Measurements from ENCODE around the gene KCTD20. TPM values are rescaled to one million over a fixed set of nuclear protein-coding genes. Genes with fewer than 3 reads are reported as not detected.

KCTD20 gene
- total and polyA plus RNA-seq, 2 donors from 2014 or later: 11.5 to 35.6 TPM

- no peak for TF ChIP-seq CTCF (IDR thresholded peaks at IDR 0.05; ENCODE audit: borderline replicate concordance, extremely low read depth, insufficient read depth)
- no peak overlapping the region for H3K4me3 ChIP-seq (ENCODE audit: low read length in 3 of 3)
- no peak overlapping the region for H3K27ac ChIP-seq (ENCODE audit: low read depth in 2 of 2, low read length in 2 of 2)
- no peaks in the 10 kb centered on the region for H3K36me3 ChIP-seq (ENCODE audit: control insufficient read depth in 2 of 3, insufficient read depth in 3 of 3, low read length in 3 of 3)
- intact Hi-C loops (cut with DNase I): no loop called here
- H3K9ac ChIP-seq (ENCODE audit: low read length in 3 of 3): no peak overlapping the region
- no peaks in the 10 kb centered on the region for H3K9me3 ChIP-seq (ENCODE audit: control insufficient read depth in 2 of 3, insufficient read depth in 1 of 3, low read length in 3 of 3)
- H3K4me1 ChIP-seq (ENCODE audit: control insufficient read depth in 2 of 3, insufficient read depth in 2 of 3, low read depth in 1 of 3, low read length in 3 of 3): peaks cover 0 to 6% (median 2%) of the 10 kb centered on the region in 3 donors
- DNase-seq (no peak), FAIRE-seq (no peak)
- no peaks in the 10 kb centered on the region for H3K27me3 ChIP-seq (ENCODE audit: control insufficient read depth, insufficient read depth, low read length)
These were observed 12.8 kb downstream of the KCTD20 start for GRCh38 chr6:36455486-36456027.

GRCh38 chr6:36459501-36459900 lies 16.7 kb downstream of the KCTD20 start:
- intact Hi-C loops (cut with DNase I): no loop called here
- Histone ChIP-seq H3K9ac (ENCODE audit: low read length in 3 of 3) (no peak overlapping the region), H3K36me3 (ENCODE audit: control insufficient read depth in 2 of 3, insufficient read depth in 3 of 3, low read length in 3 of 3) (no peaks in the 10 kb centered on the region), H3K27ac (ENCODE audit: low read depth in 2 of 2, low read length in 2 of 2) (no peak overlapping the region), H3K9me3 (ENCODE audit: control insufficient read depth in 2 of 3, insufficient read depth in 1 of 3, low read length in 3 of 3) (no peaks in the 10 kb centered on the region), H3K27me3 (ENCODE audit: control insufficient read depth, insufficient read depth, low read length) (no peaks in the 10 kb centered on the region), H3K4me3 (ENCODE audit: low read length in 3 of 3) (no peak overlapping the region), H3K4me1 (ENCODE audit: control insufficient read depth in 2 of 3, insufficient read depth in 2 of 3, low read depth in 1 of 3, low read length in 3 of 3) (peaks cover 0 to 11% (median 2%) of the 10 kb centered on the region in 3 donors)
- no peak for TF ChIP-seq CTCF (IDR thresholded peaks at IDR 0.05; ENCODE audit: borderline replicate concordance, extremely low read depth, insufficient read depth)
- no peak for FAIRE-seq
- peak in 2 of 5 donors; percentile 38 to 41 for DNase-seq

GRCh38 chr6:36460916-36461315 lies 18.1 kb downstream of the KCTD20 start:
- no peaks in the 10 kb centered on the region for H3K27me3 ChIP-seq (ENCODE audit: control insufficient read depth, insufficient read depth, low read length)
- no peak for TF ChIP-seq CTCF (IDR thresholded peaks at IDR 0.05; ENCODE audit: borderline replicate concordance, extremely low read depth, insufficient read depth)

GRCh38 chr6:36461646-36462045 lies 18.8 kb downstream of the KCTD20 start:
- Histone ChIP-seq H3K4me1 (ENCODE audit: control insufficient read depth in 2 of 3, insufficient read depth in 2 of 3, low read depth in 1 of 3, low read length in 3 of 3) (peaks cover 0 to 11% (median 2%) of the 10 kb centered on the region in 3 donors), H3K27ac (ENCODE audit: low read depth in 2 of 2, low read length in 2 of 2) (no peak overlapping the region), H3K4me3 (ENCODE audit: low read length in 3 of 3) (no peak overlapping the region), H3K27me3 (ENCODE audit: control insufficient read depth, insufficient read depth, low read length) (no peaks in the 10 kb centered on the region), H3K9ac (ENCODE audit: low read length in 3 of 3) (no peak overlapping the region), H3K36me3 (ENCODE audit: control insufficient read depth in 2 of 3, insufficient read depth in 3 of 3, low read length in 3 of 3) (no peaks in the 10 kb centered on the region), H3K9me3 (ENCODE audit: control insufficient read depth in 2 of 3, insufficient read depth in 1 of 3, low read length in 3 of 3) (no peaks in the 10 kb centered on the region)
- intact Hi-C loops (cut with DNase I): no loop called here
- FAIRE-seq: no peak
- no peak for TF ChIP-seq CTCF (IDR thresholded peaks at IDR 0.05; ENCODE audit: borderline replicate concordance, extremely low read depth, insufficient read depth)
- no peak for DNase-seq

More at GRCh38 chr6:36460916-36461315, 18.1 kb downstream of the KCTD20 start:
- Histone ChIP-seq H3K9me3 (ENCODE audit: control insufficient read depth in 2 of 3, insufficient read depth in 1 of 3, low read length in 3 of 3) (no peaks in the 10 kb centered on the region), H3K9ac (ENCODE audit: low read length in 3 of 3) (no peak overlapping the region), H3K4me1 (ENCODE audit: control insufficient read depth in 2 of 3, insufficient read depth in 2 of 3, low read depth in 1 of 3, low read length in 3 of 3) (peaks cover 0 to 11% (median 2%) of the 10 kb centered on the region in 3 donors), H3K4me3 (ENCODE audit: low read length in 3 of 3) (no peak overlapping the region), H3K27ac (ENCODE audit: low read depth in 2 of 2, low read length in 2 of 2) (no peak overlapping the region), H3K36me3 (ENCODE audit: control insufficient read depth in 2 of 3, insufficient read depth in 3 of 3, low read length in 3 of 3) (no peaks in the 10 kb centered on the region)
- peak; percentile 17 for FAIRE-seq
- DNase-seq: no peak
- intact Hi-C loops (cut with DNase I): no loop called here

All from kidney (tissue), 14 donors.